H9 (cell line): Measurements from ENCODE around the gene MIER1. TPM values are rescaled to one million over a fixed set of nuclear protein-coding genes. Genes with fewer than 3 reads are reported as not detected.

Experiments
- DNase-seq: peaks from one replicate; pipeline ENCODE4 v3.0.0-alpha.2; 2017
- H2AFZ ChIP-seq: one replicate; pipeline ENCODE4 v1.6.1; 2013; ENCODE audit warnings: mild to moderate bottlenecking, low read length, control low read depth, moderate library complexity
- H2AK5ac ChIP-seq: 2 replicates; pipeline ENCODE4 v1.6.1; 2013; ENCODE audit warnings: low read length, control low read depth, mixed read lengths; ENCODE audit not compliant: insufficient read length
- H2BK120ac ChIP-seq: one replicate; pipeline ENCODE4 v1.6.1; 2013; ENCODE audit warnings: low read depth, mild to moderate bottlenecking, low read length, control low read depth, inconsistent platforms; ENCODE audit not compliant: poor library complexity, severe bottlenecking
- H2BK12ac ChIP-seq: 2 replicates; pipeline ENCODE4 v1.6.1; 2013; ENCODE audit warnings: low read length, control low read depth, mixed read lengths, low read depth; ENCODE audit not compliant: insufficient read length
- H2BK15ac ChIP-seq: 2 replicates; pipeline ENCODE4 v1.6.1; 2013; ENCODE audit warnings: low read depth, low read length, control low read depth
- H2BK20ac ChIP-seq: one replicate; pipeline ENCODE4 v1.6.1; 2013; ENCODE audit warnings: low read depth, mild to moderate bottlenecking, low read length, control low read depth, inconsistent platforms; ENCODE audit not compliant: poor library complexity, severe bottlenecking
- H2BK5ac ChIP-seq: 2 replicates; pipeline ENCODE4 v1.6.1; 2013; ENCODE audit warnings: low read length, control low read depth, mixed read lengths; ENCODE audit not compliant: insufficient read length
- H3K14ac ChIP-seq: 2 replicates; pipeline ENCODE4 v1.6.1; 2013; ENCODE audit warnings: low read length, control low read depth; ENCODE audit not compliant: insufficient read depth
- H3K18ac ChIP-seq: 2 replicates; pipeline ENCODE4 v1.6.1; 2013; ENCODE audit warnings: low read depth, mild to moderate bottlenecking, mixed read lengths, low read length, control low read depth; ENCODE audit not compliant: insufficient read length
- H3K23ac ChIP-seq: 2 replicates; pipeline ENCODE4 v1.6.1; 2013; ENCODE audit warnings: low read length, control low read depth, mixed read lengths, low read depth; ENCODE audit not compliant: insufficient read length
- H3K23me2 ChIP-seq: 2 replicates; pipeline ENCODE4 v1.6.1; 2013; ENCODE audit warnings: low read depth, mild to moderate bottlenecking, mixed read lengths, low read length, control low read depth; ENCODE audit not compliant: insufficient read length, poor library complexity, severe bottlenecking
- H3K27ac ChIP-seq: 2 replicates; pipeline ENCODE4 v1.5.1; 2013; ENCODE audit warnings: low read length, control low read depth, mixed read lengths, low read depth; ENCODE audit not compliant: insufficient read length
- H3K27me3 ChIP-seq: 2 replicates; pipeline ENCODE4 v1.6.1; 2013; ENCODE audit warnings: low read length, control low read depth, inconsistent platforms; ENCODE audit not compliant: insufficient read depth
- H3K4ac ChIP-seq: 2 replicates; pipeline ENCODE4 v1.6.1; 2013; ENCODE audit warnings: low read depth, mild to moderate bottlenecking, control low read depth, inconsistent platforms, low read length, moderate library complexity
- H3K4me1 ChIP-seq: 2 replicates; pipeline ENCODE4 v1.6.1; 2013; ENCODE audit warnings: low read length, control low read depth, inconsistent platforms; ENCODE audit not compliant: insufficient read depth
- H3K4me2 ChIP-seq: 2 replicates; pipeline ENCODE4 v1.6.1; 2013; ENCODE audit warnings: low read length, control low read depth, mixed read lengths; ENCODE audit not compliant: insufficient read length, insufficient read depth
- H3K56ac ChIP-seq: 2 replicates; pipeline ENCODE4 v1.6.1; 2013; ENCODE audit warnings: low read depth, mild to moderate bottlenecking, mixed read lengths, low read length, control low read depth; ENCODE audit not compliant: insufficient read length
- H3K79me1 ChIP-seq: 2 replicates; pipeline ENCODE4 v1.6.1; 2013; ENCODE audit warnings: low read depth, mild to moderate bottlenecking, moderate library complexity, low read length, control low read depth, inconsistent platforms; ENCODE audit not compliant: insufficient read depth, poor library complexity, severe bottlenecking
- H3K79me2 ChIP-seq: 2 replicates; pipeline ENCODE4 v1.6.1; 2013; ENCODE audit warnings: low read length, control low read depth, inconsistent platforms; ENCODE audit not compliant: insufficient read depth
- H3K9ac ChIP-seq: 2 replicates; pipeline ENCODE4 v1.6.1; 2013; ENCODE audit warnings: low read length, control low read depth, mixed read lengths; ENCODE audit not compliant: insufficient read length; ENCODE audit errors: extremely low read depth
- H3K9me3 ChIP-seq: one replicate; pipeline ENCODE4 v1.6.1; 2013; ENCODE audit warnings: low read depth, low read length, inconsistent platforms; ENCODE audit not compliant: control insufficient read depth
- H3T11ph ChIP-seq: one replicate; pipeline ENCODE4 v1.6.1; 2013; ENCODE audit warnings: mild to moderate bottlenecking, low read length, control low read depth, inconsistent platforms
- H4K20me1 ChIP-seq: one replicate; pipeline ENCODE4 v1.6.1; 2013; ENCODE audit not compliant: control insufficient read depth, insufficient read length, insufficient read depth
- H4K5ac ChIP-seq: 2 replicates; pipeline ENCODE4 v1.6.1; 2013; ENCODE audit warnings: low read depth, mild to moderate bottlenecking, mixed read lengths, low read length, control low read depth; ENCODE audit not compliant: insufficient read length
- H4K8ac ChIP-seq: replicated peaks from 2 replicates; pipeline ENCODE4 v1.6.1; 2013; ENCODE audit warnings: low read length, control low read depth, mixed read lengths, low read depth; ENCODE audit not compliant: insufficient read length
- H4K91ac ChIP-seq: 2 replicates; pipeline ENCODE4 v1.6.1; 2013; ENCODE audit warnings: low read depth, mild to moderate bottlenecking, moderate library complexity, mixed read lengths, low read length, control low read depth; ENCODE audit not compliant: insufficient read length
- H3K27ac Mint-ChIP-seq, 3 experiments: 2 replicates in 2 of 3; 3 replicates in 1 of 3; pipeline ENCODE4 v1.8.0; 2020 to 2021; ENCODE audit warnings: mixed read lengths in 3 of 3, mild to moderate bottlenecking in 1 of 3, moderate library complexity in 1 of 3
- H3K27me3 Mint-ChIP-seq: 2 replicates; pipeline ENCODE4 v1.8.0; 2021; ENCODE audit warnings: low read depth, mild to moderate bottlenecking, moderate library complexity, mixed read lengths
- H3K36me3 Mint-ChIP-seq, 3 experiments: 2 replicates in 2 of 3; 3 replicates in 1 of 3; pipeline ENCODE4 v1.8.0; 2020 to 2021; ENCODE audit warnings: low read depth in 3 of 3, mixed read lengths in 3 of 3; ENCODE audit not compliant: insufficient read depth in 1 of 3
- H3K4me1 Mint-ChIP-seq, 2 experiments: 2 replicates each; pipeline ENCODE4 v1.8.0; 2020; ENCODE audit warnings: mixed read lengths in 2 of 2
- H3K4me3 Mint-ChIP-seq, 2 experiments: 2 replicates in 1 of 2; 3 replicates in 1 of 2; pipeline ENCODE4 v1.8.0; 2020 to 2021; ENCODE audit warnings: mild to moderate bottlenecking in 2 of 2, mixed read lengths in 2 of 2, moderate library complexity in 1 of 2
- H3K9me3 Mint-ChIP-seq, 2 experiments: 2 replicates in 1 of 2; 3 replicates in 1 of 2; pipeline ENCODE4 v1.8.0; 2020; ENCODE audit warnings: mild to moderate bottlenecking in 2 of 2, mixed read lengths in 2 of 2, moderate library complexity in 1 of 2
- CTCF ChIP-seq: fragments of 200-600 bp; sonication (generic); conservative IDR thresholded peaks from 3 replicates; pipeline ENCODE4 v1.8.0; 2021; ENCODE audit warnings: antibody characterized with exemption, mild to moderate bottlenecking
- WGBS: extraction: QIAGEN DNeasy Blood & Tissue Kit; methylation state at CpG from one replicate; pipeline ENCODE4 v1.1.7; 2013; ENCODE audit warnings: missing lambda C conversion rate, low lambda C conversion rate, mixed read lengths; ENCODE audit not compliant: insufficient read length; ENCODE audit errors: extremely low coverage; 5-methylcytosine and 5-hydroxymethylcytosine counted together
- total RNA-seq: library from RNA; stranded (reverse); gene quantifications from 2 replicates; pipeline ENCODE4 v1.2.1, GENCODE V29; 2021

Gene MIER1
- total RNA-seq, 1 experiment from 2014 or later = 28.5 TPM

GRCh38 chr1:67004176-67004575, 79.4 kb downstream of the MIER1 start:
- H4K8ac ChIP-seq = no peak overlapping the region
- H3K27ac ChIP-seq = no peak overlapping the region
- H2BK20ac ChIP-seq = no peak overlapping the region
- no peaks in the 10 kb centered on the region; the same call in 1 of the 2 replicates for H3K4me1 ChIP-seq
- no peak overlapping the region for H2BK12ac ChIP-seq
- H3K4me2 ChIP-seq = no peak overlapping the region
- no peak overlapping the region for H3T11ph ChIP-seq
- no peak overlapping the region for H2BK120ac ChIP-seq
- no peak overlapping the region for H3K4me3 Mint-ChIP-seq
- H3K9me3 ChIP-seq = no peaks in the 10 kb centered on the region
- no peak overlapping the region for H3K56ac ChIP-seq
- H3K14ac ChIP-seq = no peak overlapping the region
- H2BK5ac ChIP-seq = no peak overlapping the region
- H4K91ac ChIP-seq = no peak overlapping the region
- H3K18ac ChIP-seq = no peak overlapping the region
- no peak overlapping the region for H3K4ac ChIP-seq
- no peak overlapping the region for H4K5ac ChIP-seq
- 0 out of 2 replicates have a peak, but pooled peaks cover 2% of the 10 kb centered on the region for H3K79me2 ChIP-seq
- H3K23me2 ChIP-seq = no peaks in the 10 kb centered on the region
- no peaks in the 10 kb centered on the region for H3K79me1 ChIP-seq
- no peak for TF ChIP-seq CTCF
- no peak overlapping the region for H3K27ac Mint-ChIP-seq
- no peak overlapping the region for H2AK5ac ChIP-seq
- no peak overlapping the region for H2AFZ ChIP-seq
- 0 out of 4 replicates have a peak, but pooled peaks cover 0 to 2% of the 10 kb centered on the region in 2 experiments for H3K4me1 Mint-ChIP-seq
- H3K36me3 Mint-ChIP-seq = no peaks in the 10 kb centered on the region; a peak in 1 of 7 replicates
- H2BK15ac ChIP-seq = no peak overlapping the region
- H4K20me1 ChIP-seq = no peaks in the 10 kb centered on the region
- DNase-seq = no peak
- no peaks in the 10 kb centered on the region for H3K27me3 Mint-ChIP-seq
- no peaks in the 10 kb centered on the region for H3K27me3 ChIP-seq
- H3K9ac ChIP-seq = no peak overlapping the region
- WGBS = no CpG with 5 or more reads among the region's 1 CpG
- no peak overlapping the region for H3K23ac ChIP-seq
- H3K9me3 Mint-ChIP-seq = no peaks in the 10 kb centered on the region
